Retinal pigment epithelial cell (primary cell): ENCODE data around the gene CDYL2.

Source experiments
- DNase-seq: peaks from one replicate; pipeline ENCODE4 v3.0.0-alpha.2; 2010; ENCODE audit warnings: low read depth
- H3K4me3 ChIP-seq: 2 replicates; pipeline ENCODE4 v1.5.1; 2011; ENCODE audit warnings: mild to moderate bottlenecking, low read length, control low read depth, moderate library complexity
- TF ChIP-seq, protein P1 (sequence below): conservative IDR thresholded peaks from 2 replicates; pipeline ENCODE4 v1.5.1; 2011; ENCODE audit warnings: low read depth, low read length, control low read depth, inconsistent platforms

Gene CDYL2

GRCh38 chr16:80751167-80751566 is 53.2 kb downstream of the CDYL2 start:
- H3K4me3 ChIP-seq, result no peak overlapping the region
- no peak for DNase-seq
- TF ChIP-seq, protein P1, sequence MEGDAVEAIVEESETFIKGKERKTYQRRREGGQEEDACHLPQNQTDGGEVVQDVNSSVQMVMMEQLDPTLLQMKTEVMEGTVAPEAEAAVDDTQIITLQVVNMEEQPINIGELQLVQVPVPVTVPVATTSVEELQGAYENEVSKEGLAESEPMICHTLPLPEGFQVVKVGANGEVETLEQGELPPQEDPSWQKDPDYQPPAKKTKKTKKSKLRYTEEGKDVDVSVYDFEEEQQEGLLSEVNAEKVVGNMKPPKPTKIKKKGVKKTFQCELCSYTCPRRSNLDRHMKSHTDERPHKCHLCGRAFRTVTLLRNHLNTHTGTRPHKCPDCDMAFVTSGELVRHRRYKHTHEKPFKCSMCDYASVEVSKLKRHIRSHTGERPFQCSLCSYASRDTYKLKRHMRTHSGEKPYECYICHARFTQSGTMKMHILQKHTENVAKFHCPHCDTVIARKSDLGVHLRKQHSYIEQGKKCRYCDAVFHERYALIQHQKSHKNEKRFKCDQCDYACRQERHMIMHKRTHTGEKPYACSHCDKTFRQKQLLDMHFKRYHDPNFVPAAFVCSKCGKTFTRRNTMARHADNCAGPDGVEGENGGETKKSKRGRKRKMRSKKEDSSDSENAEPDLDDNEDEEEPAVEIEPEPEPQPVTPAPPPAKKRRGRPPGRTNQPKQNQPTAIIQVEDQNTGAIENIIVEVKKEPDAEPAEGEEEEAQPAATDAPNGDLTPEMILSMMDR, result no peak

DNA sequence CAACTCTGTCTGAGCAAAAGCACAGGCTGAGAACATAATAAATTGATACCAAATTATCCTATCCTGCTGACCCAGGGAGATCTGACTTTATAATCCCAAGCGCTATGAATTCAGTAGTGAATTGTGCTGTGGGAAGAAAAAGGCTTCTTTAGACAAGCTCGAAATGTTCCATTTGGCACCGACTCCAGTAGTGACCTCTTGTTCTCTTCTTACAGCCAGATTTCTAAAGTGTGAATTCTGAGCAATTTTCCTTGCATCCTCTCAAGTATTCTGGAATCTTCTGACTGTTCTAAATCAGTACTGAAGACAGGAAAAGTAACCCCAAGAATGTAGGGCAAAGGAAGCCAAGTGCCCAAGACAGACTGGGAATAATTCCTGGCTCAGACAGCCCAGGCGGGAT is 58.2 kb downstream of the CDYL2 start:
- DNase-seq, result no peak
- TF ChIP-seq, protein P1, result no peak
- no peak overlapping the region for H3K4me3 ChIP-seq

GRCh38 chr16:80744856-80745255 is 59.5 kb downstream of the CDYL2 start:
- TF ChIP-seq, protein P1, result no peak
- no peak for DNase-seq
- no peak overlapping the region for H3K4me3 ChIP-seq

DNA sequence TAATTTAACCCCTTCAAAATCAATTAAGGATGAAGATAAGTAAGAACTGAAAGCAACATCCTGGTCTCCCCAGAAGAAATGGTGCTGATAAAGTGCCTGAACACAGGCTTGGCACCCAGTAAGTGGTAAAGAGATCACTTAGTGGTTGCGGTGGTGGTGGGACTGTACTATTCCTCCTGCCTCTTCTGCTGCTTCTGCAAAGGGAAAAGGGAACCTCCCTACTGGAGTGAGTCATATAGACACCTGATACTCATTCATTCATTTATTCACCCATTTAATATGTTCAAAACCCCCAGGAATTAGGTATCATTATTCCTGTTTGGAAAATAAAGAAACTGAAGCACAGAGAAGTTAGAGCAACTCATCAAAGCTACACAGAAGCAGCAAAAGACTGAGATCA is 60.6 kb downstream of the CDYL2 start:
- DNase-seq, result no peak
- H3K4me3 ChIP-seq, result no peak overlapping the region
- TF ChIP-seq, protein P1, result no peak

DNA sequence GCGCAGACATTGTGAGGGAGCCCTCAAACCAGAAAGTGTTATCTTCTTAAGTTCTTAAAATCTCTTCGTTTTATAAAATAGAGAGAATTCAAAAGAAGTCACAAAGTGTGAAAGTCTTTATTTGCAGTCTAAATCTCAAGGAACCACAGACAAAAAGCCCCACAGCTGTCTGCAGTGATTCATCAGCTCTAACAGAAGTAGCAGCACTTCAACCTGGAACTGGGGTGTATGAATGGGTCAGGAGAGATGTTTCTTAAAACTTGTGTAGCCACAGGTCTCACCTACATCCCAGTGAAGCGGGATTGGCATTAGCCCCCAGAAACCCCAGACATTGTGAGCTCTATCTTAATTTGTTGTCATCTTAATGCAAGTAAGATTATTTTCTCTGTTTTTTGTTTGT is 61.1 kb downstream of the CDYL2 start:
- no peak overlapping the region for H3K4me3 ChIP-seq
- TF ChIP-seq, protein P1, result no peak
- no peak for DNase-seq

- H3K4me3 ChIP-seq, result no peak overlapping the region
- TF ChIP-seq, protein P1, result no peak
- no peak for DNase-seq
Measured at GRCh38 chr16:80742331-80742730, 62.1 kb downstream of the CDYL2 start.

DNA sequence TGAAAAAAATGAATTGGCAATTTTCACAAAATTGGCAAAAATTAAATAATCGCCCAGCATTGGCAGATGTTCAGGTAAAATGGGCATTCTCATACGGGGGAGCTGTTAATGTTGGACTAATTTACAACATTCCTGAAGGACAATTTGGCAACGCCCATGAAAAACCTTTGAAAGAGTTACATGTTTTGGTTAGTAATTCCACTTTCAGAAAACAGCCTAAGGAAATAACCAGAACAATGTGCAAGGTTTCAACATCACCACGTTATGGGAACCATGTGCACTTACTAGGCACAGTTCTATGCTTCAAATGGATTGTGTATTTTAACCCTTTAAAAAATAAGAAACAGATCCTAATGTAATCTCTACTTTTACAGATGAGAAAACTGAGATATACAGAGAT is 62.7 kb downstream of the CDYL2 start:
- no peak for DNase-seq
- TF ChIP-seq, protein P1, result no peak
- no peak overlapping the region for H3K4me3 ChIP-seq
